Astrocyte (in vitro differentiated cells and primary cell): ENCODE results near the gene CERS5. TPM values are rescaled to one million over a fixed set of nuclear protein-coding genes. Genes with fewer than 3 reads are reported as not detected.

Experiments
- DNase-seq: peaks from one replicate; pipeline ENCODE4 v3.0.0-alpha.2; 2010; ENCODE audit warnings: low read depth
- FAIRE-seq: peaks from 2 replicates; lab custom pipeline; 2011; peaks lifted over from hg19 to GRCh38; lab: Jason Lieb, UNC
- H2AFZ ChIP-seq: 2 replicates; pipeline ENCODE4 v1.6.0; 2012; ENCODE audit warnings: low read depth, low read length, inconsistent platforms
- H3K27ac ChIP-seq: 2 replicates; pipeline ENCODE4 v1.5.1; 2011; ENCODE audit warnings: low read depth, low read length, inconsistent platforms
- H3K27me3 ChIP-seq: 2 replicates; pipeline ENCODE4 v1.6.0; 2011; ENCODE audit warnings: low read length, inconsistent platforms; ENCODE audit not compliant: insufficient read depth
- H3K36me3 ChIP-seq: 2 replicates; pipeline ENCODE4 v1.5.1; 2011; ENCODE audit warnings: low read length, inconsistent platforms; ENCODE audit not compliant: insufficient read depth
- H3K4me1 ChIP-seq: 2 replicates; pipeline ENCODE4 v1.5.1; 2011; ENCODE audit warnings: low read length, inconsistent platforms; ENCODE audit not compliant: insufficient read depth
- H3K4me2 ChIP-seq: 2 replicates; pipeline ENCODE4 v1.6.0; 2012; ENCODE audit warnings: low read length, inconsistent platforms
- H3K4me3 ChIP-seq: 2 replicates; pipeline ENCODE4 v1.5.1; 2011; ENCODE audit warnings: low read depth, mild to moderate bottlenecking, low read length, inconsistent platforms; ENCODE audit not compliant: insufficient read depth
- H3K79me2 ChIP-seq: 2 replicates; pipeline ENCODE4 v1.6.0; 2012; ENCODE audit warnings: mild to moderate bottlenecking, low read length, inconsistent platforms; ENCODE audit not compliant: insufficient read depth
- H3K9ac ChIP-seq: 2 replicates; pipeline ENCODE4 v1.6.0; 2012; ENCODE audit warnings: mild to moderate bottlenecking, low read length, inconsistent platforms
- H3K9me3 ChIP-seq: 2 replicates; pipeline ENCODE4 v1.5.1; 2012; ENCODE audit warnings: low read depth, mild to moderate bottlenecking, low read length, inconsistent platforms; ENCODE audit not compliant: insufficient read depth
- H4K20me1 ChIP-seq: 2 replicates; pipeline ENCODE4 v1.6.0; 2012; ENCODE audit warnings: low read length, inconsistent platforms; ENCODE audit not compliant: insufficient read depth
- H3K27ac Mint-ChIP-seq: one replicate; pipeline ENCODE4 v1.8.0; 2021; ENCODE audit warnings: mild to moderate bottlenecking, mixed read lengths; ENCODE audit not compliant: unreplicated experiment
- H3K27me3 Mint-ChIP-seq: one replicate; pipeline ENCODE4 v1.8.0; 2021; ENCODE audit warnings: low read depth, mixed read lengths; ENCODE audit not compliant: unreplicated experiment
- H3K36me3 Mint-ChIP-seq: one replicate; pipeline ENCODE4 v1.8.0; 2021; ENCODE audit warnings: low read depth, mixed read lengths; ENCODE audit not compliant: unreplicated experiment
- H3K4me1 Mint-ChIP-seq: one replicate; pipeline ENCODE4 v1.8.0; 2021; ENCODE audit warnings: low read depth, mixed read lengths; ENCODE audit not compliant: unreplicated experiment
- H3K4me3 Mint-ChIP-seq: one replicate; pipeline ENCODE4 v1.8.0; 2021; ENCODE audit warnings: mild to moderate bottlenecking, moderate library complexity, mixed read lengths; ENCODE audit not compliant: unreplicated experiment
- H3K9me3 Mint-ChIP-seq: one replicate; pipeline ENCODE4 v1.8.0; 2021; ENCODE audit warnings: mild to moderate bottlenecking, mixed read lengths; ENCODE audit not compliant: unreplicated experiment
- EZH2 ChIP-seq: IDR thresholded peaks from 2 replicates; pipeline ENCODE4 v1.6.1; 2012; ENCODE audit warnings: mild to moderate bottlenecking, low read length, inconsistent platforms; ENCODE audit not compliant: insufficient read depth
- total RNA-seq: library from RNA; stranded (reverse); gene quantifications from 2 replicates; pipeline ENCODE4 v1.2.1, GENCODE V29; 2021
- TF ChIP-seq, protein P1 (sequence below): IDR thresholded peaks from 2 replicates; pipeline ENCODE4 v1.5.1; 2011; ENCODE audit warnings: low read depth, mild to moderate bottlenecking, inconsistent platforms, low read length, moderate library complexity; ENCODE audit not compliant: insufficient read depth

Gene CERS5
- total RNA-seq, 1 donor from 2014 or later: 115 TPM

DNA sequence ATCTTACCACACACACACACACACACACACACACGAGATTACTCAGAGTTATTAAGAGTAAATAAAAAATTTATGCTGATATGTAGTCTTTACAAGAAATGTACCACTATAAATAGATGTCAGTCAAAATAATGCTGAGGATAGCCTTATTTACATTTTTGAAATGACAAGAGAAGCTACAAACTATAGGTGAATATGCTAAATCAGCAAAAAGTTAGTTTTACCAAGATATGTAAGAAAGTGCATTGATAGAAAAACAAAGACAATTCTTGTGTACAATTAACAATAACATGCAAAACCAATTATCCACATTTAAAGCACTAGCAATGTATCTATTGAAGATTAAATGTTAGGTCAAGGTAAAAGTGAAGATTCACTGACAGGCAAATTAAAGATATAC, 46.8 kb upstream of the CERS5 start:
- Histone ChIP-seq H3K36me3 (peaks cover 31% of the 10 kb centered on the region), H3K27ac (no peak overlapping the region), H4K20me1 (peaks cover 88% of the 10 kb centered on the region), H3K4me1 (peaks cover 25% of the 10 kb centered on the region), H3K9ac (no peak overlapping the region), H3K9me3 (no peaks in the 10 kb centered on the region), H3K4me2 (peak overlapping the region; percentile 47), H3K4me3 (no peak overlapping the region), H2AFZ (no peak overlapping the region), H3K27me3 (no peaks in the 10 kb centered on the region), H3K79me2 (peaks cover 95% of the 10 kb centered on the region)
- TF ChIP-seq EZH2: no peak
- TF ChIP-seq, protein P1, sequence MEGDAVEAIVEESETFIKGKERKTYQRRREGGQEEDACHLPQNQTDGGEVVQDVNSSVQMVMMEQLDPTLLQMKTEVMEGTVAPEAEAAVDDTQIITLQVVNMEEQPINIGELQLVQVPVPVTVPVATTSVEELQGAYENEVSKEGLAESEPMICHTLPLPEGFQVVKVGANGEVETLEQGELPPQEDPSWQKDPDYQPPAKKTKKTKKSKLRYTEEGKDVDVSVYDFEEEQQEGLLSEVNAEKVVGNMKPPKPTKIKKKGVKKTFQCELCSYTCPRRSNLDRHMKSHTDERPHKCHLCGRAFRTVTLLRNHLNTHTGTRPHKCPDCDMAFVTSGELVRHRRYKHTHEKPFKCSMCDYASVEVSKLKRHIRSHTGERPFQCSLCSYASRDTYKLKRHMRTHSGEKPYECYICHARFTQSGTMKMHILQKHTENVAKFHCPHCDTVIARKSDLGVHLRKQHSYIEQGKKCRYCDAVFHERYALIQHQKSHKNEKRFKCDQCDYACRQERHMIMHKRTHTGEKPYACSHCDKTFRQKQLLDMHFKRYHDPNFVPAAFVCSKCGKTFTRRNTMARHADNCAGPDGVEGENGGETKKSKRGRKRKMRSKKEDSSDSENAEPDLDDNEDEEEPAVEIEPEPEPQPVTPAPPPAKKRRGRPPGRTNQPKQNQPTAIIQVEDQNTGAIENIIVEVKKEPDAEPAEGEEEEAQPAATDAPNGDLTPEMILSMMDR: no peak
- Mint-ChIP-seq H3K4me3 (peak overlapping the region; percentile 28), H3K4me1 (peaks cover 32% of the 10 kb centered on the region), H3K27ac (no peak overlapping the region), H3K36me3 (peaks cover 14% of the 10 kb centered on the region), H3K9me3 (no peaks in the 10 kb centered on the region), H3K27me3 (no peaks in the 10 kb centered on the region)
- FAIRE-seq: no peak
- DNase-seq: no peak

DNA sequence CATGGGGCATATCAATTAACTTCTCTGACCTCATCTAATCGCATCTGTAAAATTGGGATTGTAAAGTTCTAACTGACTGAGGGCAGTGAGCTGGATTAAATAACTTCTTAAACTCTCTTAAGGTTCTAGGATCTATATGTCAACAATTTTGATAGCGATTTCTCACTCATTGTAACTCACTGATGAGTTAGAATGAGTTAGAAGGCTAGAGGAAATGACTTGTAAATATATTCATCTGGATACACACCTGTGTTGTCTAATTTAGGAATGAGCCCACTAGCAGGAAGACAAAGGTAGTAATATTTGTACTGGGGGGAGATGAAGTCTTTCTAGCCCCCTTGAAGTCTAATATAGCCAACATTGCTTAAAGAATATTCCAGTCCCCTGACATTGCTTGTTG, 46.3 kb upstream of the CERS5 start:
- Histone ChIP-seq H3K9ac (no peak overlapping the region), H3K27me3 (no peaks in the 10 kb centered on the region), H3K36me3 (peaks cover 25% of the 10 kb centered on the region), H4K20me1 (peaks cover 87% of the 10 kb centered on the region), H3K79me2 (peaks cover 95% of the 10 kb centered on the region), H3K4me3 (no peak overlapping the region), H3K27ac (no peak overlapping the region), H3K4me1 (peaks cover 24% of the 10 kb centered on the region), H3K9me3 (no peaks in the 10 kb centered on the region), H3K4me2 (peak overlapping the region; percentile 47), H2AFZ (no peak overlapping the region)
- no peaks in the 10 kb centered on the region for H3K27me3 Mint-ChIP-seq
- H3K27ac Mint-ChIP-seq: no peak overlapping the region
- no peak for FAIRE-seq
- peaks cover 14% of the 10 kb centered on the region for H3K36me3 Mint-ChIP-seq
- no peak overlapping the region for H3K4me3 Mint-ChIP-seq
- H3K9me3 Mint-ChIP-seq: no peaks in the 10 kb centered on the region
- TF ChIP-seq EZH2: no peak
- TF ChIP-seq, protein P1: no peak
- DNase-seq: no peak
- peaks cover 30% of the 10 kb centered on the region for H3K4me1 Mint-ChIP-seq

DNA sequence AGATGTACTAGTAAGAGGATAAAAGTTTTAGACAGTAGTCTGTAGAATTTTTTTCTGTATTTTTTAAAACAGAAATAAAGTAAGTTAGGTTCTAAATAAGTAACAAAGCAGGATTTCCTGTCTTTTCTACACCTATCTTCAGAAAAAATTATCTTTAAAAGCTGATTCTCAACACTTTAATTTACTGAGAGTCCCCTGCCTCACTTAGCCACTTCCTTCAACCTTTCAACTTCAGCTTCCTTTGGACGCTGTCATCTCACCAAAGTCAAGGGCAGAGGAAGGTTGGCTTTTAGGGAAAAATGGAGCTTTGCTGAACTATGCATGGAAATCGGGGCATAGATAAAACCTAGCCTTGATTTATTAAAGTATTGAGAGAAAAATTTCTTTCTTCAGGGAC, 44.9 kb upstream of the CERS5 start:
- H3K9ac ChIP-seq: peak overlapping the region; percentile 52
- no peaks in the 10 kb centered on the region for H3K9me3 ChIP-seq
- DNase-seq (no peak), FAIRE-seq (no peak)
- H3K27ac ChIP-seq: peak overlapping the region; percentile 16
- no peak overlapping the region for H2AFZ ChIP-seq
- H3K9me3 Mint-ChIP-seq: no peaks in the 10 kb centered on the region
- peaks cover 21% of the 10 kb centered on the region for H3K4me1 ChIP-seq
- H3K36me3 Mint-ChIP-seq: peaks cover 6% of the 10 kb centered on the region
- H3K4me2 ChIP-seq: peak overlapping the region; percentile 50
- H3K27me3 Mint-ChIP-seq: no peaks in the 10 kb centered on the region
- peaks cover 24% of the 10 kb centered on the region for H3K4me1 Mint-ChIP-seq
- H4K20me1 ChIP-seq: peaks cover 89% of the 10 kb centered on the region
- no peak overlapping the region for H3K4me3 ChIP-seq
- H3K4me3 Mint-ChIP-seq: peak overlapping the region; percentile 51
- H3K27ac Mint-ChIP-seq: peak overlapping the region; percentile 88
- TF ChIP-seq, protein P1: no peak
- TF ChIP-seq EZH2: no peak
- peaks cover 18% of the 10 kb centered on the region for H3K36me3 ChIP-seq
- peaks cover 96% of the 10 kb centered on the region for H3K79me2 ChIP-seq
- no peaks in the 10 kb centered on the region for H3K27me3 ChIP-seq
